T-helper 17 cell (primary cell): Measurements from ENCODE around the gene OR4F29. TPM values are rescaled to one million over a fixed set of nuclear protein-coding genes. Genes with fewer than 3 reads are reported as not detected.
"Not testable (repeated sequence)": the region's sequence is repeated elsewhere in the genome, so short reads cannot be mapped to it uniquely, and the experiment has no call there.

Experiments used
- ATAC-seq: fragments of 150-1000 bp; cut with Tn5 transposase; 2 replicates; pipeline ENCODE4 v1.10.0; 2021; ENCODE audit warnings: mild to moderate bottlenecking, moderate library complexity
- DNase-seq, 3 donors: peaks; one replicate each; pipeline versions ENCODE4 v3.0.0 to v3.0.0-alpha.2; 2020 to 2021
- H3K9me3 ChIP-seq: one replicate; pipeline ENCODE4 v1.7.0; 2013; ENCODE audit warnings: low read length, mild to moderate bottlenecking; ENCODE audit not compliant: control insufficient read depth, poor library complexity, severe bottlenecking
- H3K27ac Mint-ChIP-seq: one replicate; pipeline ENCODE4 v1.8.0; 2022; ENCODE audit warnings: mild to moderate bottlenecking, moderate library complexity, mixed read lengths
- H3K27me3 Mint-ChIP-seq: one replicate; pipeline ENCODE4 v1.8.0; 2022; ENCODE audit warnings: mixed read lengths
- H3K36me3 Mint-ChIP-seq: one replicate; pipeline ENCODE4 v1.8.0; 2022; ENCODE audit warnings: low read depth, mixed read lengths
- H3K4me1 Mint-ChIP-seq: one replicate; pipeline ENCODE4 v1.8.0; 2022; ENCODE audit warnings: mild to moderate bottlenecking, mixed read lengths
- H3K4me3 Mint-ChIP-seq: one replicate; pipeline ENCODE4 v1.8.0; 2022; ENCODE audit warnings: mild to moderate bottlenecking, moderate library complexity, mixed read lengths
- total RNA-seq, 4 donors: library from RNA in 2 of 4; stranded (reverse) in 2 of 4; gene quantifications; one replicate each; pipeline ENCODE4 v1.2.3 and lab custom pipeline; 2022 to 2026

The OR4F29 gene
- total RNA-seq: not detected
- total RNA-seq (lab: John Stamatoyannopoulos, UW): 0 reads per million in 2 donors

GRCh38 chr1:451578-451977 is at the start of gene OR4F29:
Gene OR4F29, minus strand, starts transcription at chr1:451678. Its CDS starts 0 bp downstream, at chr1:451678.
- not testable (repeated sequence) for ATAC-seq, DNase-seq, H3K4me3 Mint-ChIP-seq, H3K36me3 Mint-ChIP-seq, H3K9me3 ChIP-seq, H3K4me1 Mint-ChIP-seq, H3K27me3 Mint-ChIP-seq, H3K27ac Mint-ChIP-seq

Other genes starting within 250 kb of the OR4F29 start
- gene OR4F16, start 235.0 kb upstream of the OR4F29 start, total RNA-seq: not detected